IPS DF 19.7 (cell line): ENCODE results near the gene SLAMF7.
"Not testable (repeated sequence)": the region's sequence is repeated elsewhere in the genome, so short reads cannot be mapped to it uniquely, and the experiment has no call there.

Experiments
- DNase-seq: peaks from one replicate; pipeline ENCODE4 v3.0.0-alpha.2; 2013; ENCODE audit warnings: low read depth, low spot score

The SLAMF7 gene

GRCh38 chr1:160739098-160739511 is at the start of gene SLAMF7:
Gene SLAMF7, plus strand, starts transcription at chr1:160739247. Its CDS starts 55 bp downstream, at chr1:160739302.
- DNase-seq = no peak

- DNase-seq = not testable (repeated sequence)
Measured at GRCh38 chr1:160692390-160692789, 46.7 kb upstream of the SLAMF7 start.

DNA sequence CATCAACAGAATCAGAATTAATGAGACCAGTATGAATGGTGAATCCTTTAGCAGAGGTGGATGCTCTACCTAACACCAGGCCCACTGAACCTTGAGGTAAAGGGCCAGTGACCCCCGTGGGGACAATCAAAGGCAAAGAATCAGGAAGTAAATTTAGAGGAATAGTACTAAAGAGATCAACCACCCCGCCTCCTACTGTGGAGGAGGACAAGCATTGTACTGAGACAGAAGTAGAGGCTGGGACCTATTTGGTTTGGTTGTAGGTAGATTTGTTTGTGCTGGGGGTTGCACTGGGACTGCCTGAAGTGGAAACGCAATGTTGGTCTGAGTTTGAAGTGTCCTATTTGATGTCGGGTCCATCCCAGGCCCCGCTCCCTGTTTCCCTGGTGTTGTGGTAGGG is 36.9 kb upstream of the SLAMF7 start:
- no peak for DNase-seq

GRCh38 chr1:160704250-160704649 is 34.8 kb upstream of the SLAMF7 start:
- no peak for DNase-seq

DNA sequence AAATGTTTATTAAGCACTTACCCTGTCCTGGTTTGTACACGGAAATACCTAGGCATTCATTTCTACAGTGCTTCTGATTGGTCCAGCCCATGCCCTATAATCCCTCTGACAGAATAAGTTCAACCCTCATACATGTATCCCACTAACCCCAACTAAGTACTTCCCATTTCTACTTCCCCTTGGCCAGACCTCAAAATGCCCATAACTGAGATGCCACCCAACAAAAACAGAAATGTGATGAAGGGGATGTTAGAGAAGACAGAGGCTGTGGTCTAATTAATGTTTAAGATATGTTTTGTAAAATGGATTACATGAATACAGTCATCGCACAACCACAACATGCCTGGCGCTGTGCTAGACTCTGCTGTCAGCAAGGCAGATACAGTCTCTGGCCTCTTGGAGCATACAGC is 33.8 kb upstream of the SLAMF7 start:
- not testable (repeated sequence) for DNase-seq

- DNase-seq = no peak
Measured at GRCh38 chr1:160705742-160706141, 33.3 kb upstream of the SLAMF7 start.

DNA sequence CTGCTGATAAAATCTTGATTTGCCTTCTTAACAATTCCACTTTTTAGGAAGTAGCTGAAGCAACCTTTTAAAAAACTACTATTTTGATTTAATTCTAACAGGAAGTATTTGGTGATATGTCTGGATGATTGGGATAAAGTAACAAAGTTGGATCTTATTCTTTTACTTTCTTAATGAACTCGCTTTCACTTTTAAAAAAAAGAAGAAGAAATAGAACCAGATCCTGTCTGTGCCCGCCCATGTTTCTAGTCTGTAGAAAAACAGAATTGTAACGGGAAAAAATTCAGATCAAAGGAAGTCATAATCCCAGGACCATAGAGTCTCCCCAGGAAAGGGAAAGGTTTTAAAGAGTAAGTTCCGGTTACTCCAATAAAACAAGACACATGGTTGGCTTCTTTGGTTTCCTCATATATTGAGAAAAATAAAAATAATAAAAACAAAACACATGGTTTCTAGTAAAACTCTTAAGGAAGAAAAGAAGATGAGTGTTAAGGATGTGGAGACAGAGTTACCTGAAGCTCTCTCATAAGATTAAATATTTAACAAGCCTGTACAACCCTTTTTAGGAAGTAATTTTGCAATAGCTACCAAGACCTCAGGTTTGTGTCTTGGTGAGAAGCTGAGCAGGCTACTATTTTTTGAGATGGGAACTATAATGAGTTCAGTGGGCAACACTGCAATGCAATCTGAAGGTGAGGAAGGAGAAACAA is 32.4 kb upstream of the SLAMF7 start:
- DNase-seq = no peak

DNA sequence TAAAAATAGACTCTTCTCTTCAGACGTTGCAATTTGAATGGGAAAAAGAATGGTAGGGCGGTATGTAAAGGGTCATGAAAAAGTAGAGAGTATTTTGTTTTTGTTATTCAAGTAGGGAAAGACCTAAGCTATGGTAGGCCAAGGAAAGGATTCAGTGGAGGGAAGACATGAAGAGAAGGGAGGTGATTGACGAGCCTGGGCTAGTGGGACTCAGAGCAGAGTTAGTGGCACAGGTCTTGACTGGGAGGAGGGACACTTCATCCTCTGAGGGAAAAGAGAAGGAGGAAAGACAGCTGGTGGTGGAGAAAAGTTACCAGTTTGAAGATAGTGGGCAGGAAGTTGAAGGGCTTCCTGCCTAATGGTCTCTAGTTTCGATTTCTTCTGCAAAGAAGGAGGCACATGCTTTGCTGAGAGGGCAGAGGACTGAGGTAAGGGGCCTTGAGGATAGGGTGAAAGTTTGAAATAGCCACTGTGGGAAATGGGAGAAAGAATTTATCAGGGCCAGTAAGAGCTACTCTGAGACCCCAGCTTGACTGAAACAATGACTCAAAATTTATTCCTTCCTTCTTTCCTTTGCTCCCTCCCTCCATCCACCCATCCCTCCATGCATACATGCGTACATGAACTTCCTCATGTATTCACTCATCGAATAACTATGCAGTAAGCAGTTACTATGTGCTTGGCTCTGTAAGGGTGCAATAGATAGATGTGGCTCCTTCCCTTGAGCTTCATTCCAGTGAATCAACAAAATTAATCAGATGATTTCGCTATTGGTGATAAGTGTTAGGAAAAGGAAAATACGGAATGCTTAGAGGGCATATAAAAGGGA is 31.6 kb upstream of the SLAMF7 start:
- DNase-seq = no peak

DNA sequence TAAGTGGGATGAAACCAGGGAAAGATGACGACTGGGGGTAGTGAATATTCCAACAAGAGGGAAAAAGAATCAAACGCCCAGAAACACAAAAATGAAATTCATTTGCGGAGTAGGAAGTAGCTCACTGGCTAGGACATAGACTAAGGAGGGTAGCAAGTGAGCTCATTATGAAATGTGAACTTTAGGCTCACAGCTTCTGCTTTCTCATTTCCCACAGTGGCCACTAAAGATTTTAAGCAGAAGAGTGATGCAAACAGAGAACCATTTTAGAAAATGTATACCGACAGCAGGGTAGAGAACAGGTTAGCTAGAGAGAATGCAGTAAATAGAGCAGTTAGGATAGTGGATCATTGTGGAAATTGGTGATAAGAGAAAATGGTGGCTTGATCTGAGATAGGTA is 30.9 kb upstream of the SLAMF7 start:
- no peak for DNase-seq

GRCh38 chr1:160708801-160709200 is 30.2 kb upstream of the SLAMF7 start:
- DNase-seq = no peak

DNA sequence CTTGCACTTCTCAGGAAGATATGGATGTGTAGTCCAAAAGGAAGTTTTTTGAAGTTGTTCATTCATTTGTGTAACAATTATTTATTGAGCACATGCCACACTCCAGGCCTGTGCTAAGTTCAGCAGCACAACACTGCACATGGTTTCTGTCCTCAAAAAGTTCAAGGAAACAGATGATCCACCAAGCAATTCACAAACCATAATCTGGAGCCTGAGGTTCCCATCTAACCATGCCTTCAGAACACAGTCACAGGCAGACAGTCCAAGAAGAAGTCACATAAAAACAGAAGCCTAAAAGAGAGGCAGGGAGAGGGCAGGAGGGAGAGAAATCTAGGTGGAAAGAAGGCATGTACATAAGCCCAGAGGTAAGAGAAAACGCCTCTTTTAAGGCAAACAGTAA is 29.3 kb upstream of the SLAMF7 start:
- no peak for DNase-seq

DNA sequence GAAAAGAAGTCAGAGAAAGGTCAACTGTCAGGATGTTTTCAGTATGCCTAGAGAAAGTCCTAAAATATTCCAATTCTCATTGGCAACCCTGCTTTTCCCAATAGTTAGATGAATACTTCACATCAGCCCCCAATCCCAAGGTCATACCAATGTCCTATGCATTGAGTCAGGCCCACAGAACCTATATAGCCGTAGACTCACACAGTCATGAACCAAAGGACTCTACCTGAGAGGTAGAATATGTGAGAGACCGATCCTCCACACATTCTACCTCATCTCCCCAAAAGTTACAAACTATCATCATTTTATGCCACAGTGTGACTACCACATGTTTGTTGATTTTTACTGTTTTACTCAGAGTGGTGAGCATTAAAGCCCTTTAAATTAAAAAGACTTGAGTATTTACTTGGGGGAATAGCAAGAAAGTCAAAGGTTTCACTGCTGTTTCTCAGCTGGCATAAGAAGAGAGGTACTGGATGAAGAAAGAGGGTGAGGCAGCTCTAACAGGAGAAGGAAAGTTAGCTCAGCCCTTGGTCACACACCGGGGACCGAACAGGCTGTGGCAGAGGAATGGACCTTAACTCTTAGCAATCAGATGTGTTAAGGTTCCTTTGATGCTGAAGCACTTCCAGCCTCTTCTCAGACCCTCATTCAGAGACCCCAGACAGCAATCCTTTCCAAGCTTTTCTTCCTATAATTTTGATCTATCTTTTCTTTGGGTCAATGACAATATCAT is 28.4 kb upstream of the SLAMF7 start:
- no peak for DNase-seq

- DNase-seq = no peak
Measured at GRCh38 chr1:160711276-160711601, 27.8 kb upstream of the SLAMF7 start.

DNA sequence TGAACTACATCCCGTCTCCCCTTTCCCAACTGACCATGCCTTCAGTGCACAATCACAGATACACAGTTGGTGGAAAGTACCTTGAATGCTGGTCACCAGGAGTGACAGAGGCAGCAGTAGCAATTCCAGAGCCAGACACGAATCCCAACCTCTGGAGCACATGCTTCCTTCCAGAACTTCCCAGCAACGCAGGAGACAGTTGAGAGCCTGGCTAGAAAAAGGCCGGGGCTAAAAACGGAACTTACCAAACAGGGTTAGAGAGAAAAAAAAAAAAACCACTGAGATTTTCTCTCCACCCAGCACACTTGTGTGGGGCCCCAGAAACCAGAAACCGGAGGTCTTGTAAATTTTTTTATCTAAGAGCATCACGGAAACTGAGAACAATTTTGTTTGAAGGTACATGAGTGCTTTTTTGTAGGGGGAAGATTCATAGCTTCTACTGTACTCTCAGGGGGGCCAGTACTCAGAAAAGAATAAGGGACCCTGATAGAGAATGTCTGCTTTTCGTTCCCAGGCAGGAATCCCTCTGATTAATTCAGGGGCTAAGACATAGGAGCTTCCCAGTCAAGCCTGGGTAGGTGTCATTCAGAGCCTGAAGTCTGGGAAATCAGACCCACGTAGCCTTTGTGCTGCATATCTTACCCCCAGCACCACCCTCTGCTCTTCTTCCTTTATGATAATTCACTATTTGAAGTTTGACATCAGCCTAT is 27.3 kb upstream of the SLAMF7 start, which contains the start of gene CD48:
CD48 (minus strand) TSS at position 221 of the 710 bp plus-strand sequence; CDS start at position 162, 59 bp downstream.
- DNase-seq = no peak

DNA sequence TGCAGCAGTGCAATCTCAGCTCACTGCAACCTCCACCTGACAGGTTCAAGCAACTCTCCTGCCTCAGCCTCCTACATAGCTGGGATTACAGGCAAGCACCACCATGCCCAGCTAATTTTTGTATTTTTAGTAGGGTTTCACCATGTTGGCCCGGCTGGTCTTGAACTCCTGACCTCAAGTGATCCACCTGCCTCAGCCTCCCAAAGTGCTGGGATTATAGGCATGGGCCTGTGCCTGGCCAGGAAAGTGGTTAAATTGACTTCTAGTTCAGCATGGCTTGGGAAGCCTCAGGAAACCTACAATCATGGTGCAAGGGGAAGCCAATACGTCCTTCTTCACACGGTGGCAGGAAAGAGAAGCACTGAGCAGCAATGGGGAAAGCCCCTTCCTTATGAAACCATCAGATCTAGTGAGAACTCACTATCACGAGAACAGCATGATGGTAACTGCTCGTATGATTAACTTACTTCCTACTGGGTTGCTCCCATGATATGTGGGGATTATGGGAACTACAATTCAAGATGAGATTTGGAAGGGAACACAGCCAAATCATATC is 26.4 kb upstream of the SLAMF7 start:
- DNase-seq = not testable (repeated sequence)

- DNase-seq = no peak
Measured at GRCh38 chr1:160713161-160713560, 25.9 kb upstream of the SLAMF7 start.

GRCh38 chr1:160714034-160714648 is 24.9 kb upstream of the SLAMF7 start:
- not testable (repeated sequence) for DNase-seq

- no peak for DNase-seq
Measured at GRCh38 chr1:160716013-160716412, 23.0 kb upstream of the SLAMF7 start.

DNA sequence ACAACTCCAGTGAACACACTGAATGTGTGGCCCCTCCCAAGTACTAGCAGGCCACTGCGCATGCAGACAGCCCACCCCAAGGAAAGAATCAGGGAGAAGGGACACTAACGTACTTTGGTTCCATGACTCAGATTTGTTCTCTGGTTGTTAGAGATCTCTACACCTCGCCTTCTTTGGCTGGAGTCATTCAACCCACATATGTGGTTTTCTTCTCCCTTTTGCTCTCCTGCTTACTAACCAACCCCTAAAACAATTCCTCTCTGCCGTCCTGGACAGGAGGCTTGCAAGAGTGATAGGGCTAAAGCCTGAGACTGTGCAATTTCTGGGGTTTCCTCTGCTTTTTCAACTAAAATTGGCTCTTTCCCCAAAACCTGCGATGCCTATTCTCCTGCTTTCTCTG is 21.7 kb upstream of the SLAMF7 start:
- DNase-seq = no peak

- no peak for DNase-seq
Measured at GRCh38 chr1:160718210-160718609, 20.8 kb upstream of the SLAMF7 start.
